A549 (cell line): Measurements from ENCODE around the gene RHOB. TPM values are rescaled to one million over a fixed set of nuclear protein-coding genes. Genes with fewer than 3 reads are reported as not detected.

Experiments used
- ATAC-seq, 2 experiments: fragments of 200-7000 bp in 1 of 2; fragments of >200 bp in 1 of 2; cut with Nextera tagmentation in 1 of 2; cut with Tn5 transposase in 1 of 2; 3 replicates each; pipeline versions ENCODE4 v1.8.0 to v1.9.1; 2018 to 2020; ENCODE audit warnings: mild to moderate bottlenecking in 1 of 2, moderate library complexity in 1 of 2
- CTCF ChIA-PET: fragments of 300-600 bp; sonication (Branson Sonifier 250); formaldehyde crosslinking; extraction: SDS; loops from one replicate; lab custom pipeline; 2021; ENCODE audit warnings: antibody characterized with exemption, inconsistent platforms; lab: Yijun Ruan, JAX
- POLR2A ChIA-PET: fragments of 350-600 bp; formaldehyde crosslinking; extraction: SDS; loops from one replicate; lab custom pipeline; 2021; ENCODE audit warnings: antibody characterized with exemption, inconsistent platforms; lab: Yijun Ruan, JAX
- DNase-seq, 2 experiments: peaks; one replicate each; pipeline versions ENCODE4 v3.0.0 to v3.0.0-alpha.2; 2011 to 2016; ENCODE audit warnings: low read depth in 1 of 2, low spot score in 1 of 2
- FAIRE-seq: peaks from 2 replicates; lab custom pipeline; 2011; peaks lifted over from hg19 to GRCh38; lab: Jason Lieb, UNC
- H3K27ac ChIP-seq, 2 experiments: fragments of >200 bp; sonication (Bioruptor Twin); formaldehyde crosslinking; 3 replicates each; pipeline ENCODE4 v1.5.1; 2016 to 2017
- H3K4me1 ChIP-seq: fragments of >200 bp; sonication (Bioruptor Twin); formaldehyde crosslinking; 3 replicates; pipeline ENCODE4 v1.6.1; 2016
- H3K4me2 ChIP-seq: fragments of >200 bp; sonication (Bioruptor Twin); formaldehyde crosslinking; 3 replicates; pipeline ENCODE4 v1.6.1; 2016
- H3K4me3 ChIP-seq: fragments of >200 bp; sonication (Bioruptor Twin); formaldehyde crosslinking; 3 replicates; pipeline ENCODE4 v1.5.1; 2016
- H3K9me3 ChIP-seq: fragments of >200 bp; sonication (Bioruptor Twin); formaldehyde crosslinking; 3 replicates; pipeline ENCODE4 v1.6.1; 2016
- ELK1 ChIP-seq: fragments of 150-350 bp; IDR thresholded peaks from 2 replicates; pipeline ENCODE4 v1.6.1; 2014; ENCODE audit warnings: low read depth, mild to moderate bottlenecking, low read length
- EP300 ChIP-seq, 2 experiments: fragments of >200 bp; sonication (Bioruptor Twin); formaldehyde crosslinking; IDR thresholded peaks; 2 replicates in 1 of 2; 3 replicates in 1 of 2; pipeline ENCODE4 v1.6.1; 2016 to 2017
- ESRRA ChIP-seq: fragments of 150-350 bp; IDR thresholded peaks from 2 replicates; pipeline ENCODE4 v1.6.1; 2014; ENCODE audit warnings: mild to moderate bottlenecking, low read length, borderline replicate concordance
- FOSL2 ChIP-seq, 2 experiments: fragments of 450-650 bp in 1 of 2; fragments of >200 bp in 1 of 2; sonication (Bioruptor Twin) in 1 of 2; formaldehyde crosslinking; IDR thresholded peaks; 2 replicates each; pipeline versions ENCODE4 v1.5.0 to v1.6.1; 2016 to 2020; ENCODE audit warnings: mild to moderate bottlenecking in 1 of 2, moderate library complexity in 1 of 2
- HOXB13 ChIP-seq: fragments of 250-450 bp; sonication (Bioruptor Pico); IDR thresholded peaks from 2 replicates; pipeline ENCODE4 v1.5.0; 2020; ENCODE audit warnings: low read depth, mild to moderate bottlenecking, moderate library complexity
- KDM5A ChIP-seq: fragments of 200-600 bp; sonication (generic); IDR thresholded peaks from 2 replicates; pipeline ENCODE4 v1.6.1; 2016; ENCODE audit warnings: antibody characterized with exemption, mild to moderate bottlenecking
- MAZ ChIP-seq: fragments of 150-350 bp; IDR thresholded peaks from 2 replicates; pipeline ENCODE4 v1.6.1; 2014; ENCODE audit warnings: antibody characterized with exemption, low read depth, low read length, borderline replicate concordance
- MYC ChIP-seq: IDR thresholded peaks from 2 replicates; pipeline ENCODE4 v1.6.1; 2012; ENCODE audit warnings: mild to moderate bottlenecking, inconsistent platforms, low read length, improper control_type of control experiment, borderline replicate concordance
- NPAS2 ChIP-seq: fragments of 250-450 bp; sonication (Bioruptor Pico); IDR thresholded peaks from 2 replicates; pipeline ENCODE4 v1.8.0; 2022; ENCODE audit warnings: mild to moderate bottlenecking, moderate library complexity, borderline replicate concordance
- NR3C1 ChIP-seq: fragments of >200 bp; sonication (Bioruptor Twin); formaldehyde crosslinking; IDR thresholded peaks from 3 replicates; pipeline ENCODE4 v1.6.1; 2017
- POLR2A ChIP-seq: IDR thresholded peaks from 2 replicates; pipeline ENCODE4 v1.6.1; 2012; ENCODE audit warnings: mild to moderate bottlenecking, low read length
- POLR2AphosphoS2 ChIP-seq: conservative IDR thresholded peaks from 2 replicates; pipeline ENCODE4 v1.6.1; 2012; ENCODE audit warnings: low read length, improper control_type of control experiment, inconsistent platforms
- RAD21 ChIP-seq, 2 experiments: fragments of >200 bp in 1 of 2; sonication (Bioruptor Twin) in 1 of 2; formaldehyde crosslinking in 1 of 2; IDR thresholded peaks in 1 of 2; conservative IDR thresholded peaks in 1 of 2; 2 replicates in 1 of 2; 3 replicates in 1 of 2; pipeline ENCODE4 v1.6.1; 2012 to 2018; ENCODE audit warnings: inconsistent platforms in 1 of 2
- RCOR1 ChIP-seq: fragments of 150-350 bp; IDR thresholded peaks from 2 replicates; pipeline ENCODE4 v1.6.1; 2014; ENCODE audit warnings: antibody characterized with exemption, low read length, low read depth
- RNF2 ChIP-seq: fragments of 200-600 bp; sonication (generic); IDR thresholded peaks from 2 replicates; pipeline ENCODE4 v1.6.1; 2016; ENCODE audit warnings: low read depth, mild to moderate bottlenecking, antibody characterized with exemption, moderate library complexity, borderline replicate concordance
- ZFP36 ChIP-seq: fragments of 450-650 bp; IDR thresholded peaks from 2 replicates; pipeline ENCODE4 v1.6.1; 2014; ENCODE audit warnings: borderline replicate concordance; ENCODE audit not compliant: partially characterized antibody
- WGBS: methylation state at CpG from one replicate; pipeline ENCODE4 v1.1.6; 2017; ENCODE audit errors: missing lambda C conversion rate; 5-methylcytosine and 5-hydroxymethylcytosine counted together
- polyA plus RNA-seq, 4 experiments: library from polyadenylated mRNA; depleted of rRNA in 3 of 4; stranded (reverse); fragments of >200 nt; fragmentation: RNase III in 1 of 4; extraction: RNeasy Plus Mini Kit Qiagen cat#74134 plus additional on column Dnase treatment in 1 of 4; gene quantifications; 2 replicates in 3 of 4; 3 replicates in 1 of 4; pipeline ENCODE4 v1.2.3, GENCODE V29; 2011 to 2017
- TF ChIP-seq, protein P1 (sequence below): fragments of >200 bp; sonication (Bioruptor Twin); formaldehyde crosslinking; IDR thresholded peaks from 3 replicates; pipeline ENCODE4 v1.5.1; 2016

The RHOB gene
- polyA plus RNA-seq, 2 of the 4 experiments (the other 2 are of a cell fraction) = 84.5 to 157 TPM

DNA sequence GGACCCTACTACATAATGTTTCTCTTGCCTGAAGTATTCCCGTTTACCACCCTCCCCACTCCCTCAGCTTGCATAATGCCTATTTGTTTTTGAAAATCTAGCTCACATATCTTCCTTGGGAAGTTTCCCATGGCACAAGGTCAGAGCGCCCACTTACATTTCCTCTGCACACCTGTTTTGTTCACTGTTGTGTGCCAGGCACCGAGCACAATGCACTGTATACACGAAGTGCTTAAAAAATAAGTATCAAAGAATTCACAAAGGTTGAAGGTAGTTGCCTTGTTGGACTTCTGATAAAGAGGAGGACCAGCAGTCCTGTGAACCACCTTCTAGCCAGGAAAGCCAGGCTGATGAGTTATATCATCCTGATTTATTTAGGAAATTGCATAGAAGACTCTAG, 16.8 kb upstream of the RHOB start:
- H3K4me1 ChIP-seq = peaks cover 5% of the 10 kb centered on the region; the same call in 2 of the 3 replicates
- CTCF ChIA-PET = interaction anchor here (1.2 to 15.9 kb wide), 5 partner anchors 10 to 221 kb away, joined by 3 to 109 read pairs (median 6); partner anchors contain the start of gene HS1BP3
- no peak overlapping the region for H3K4me3 ChIP-seq
- H3K9me3 ChIP-seq = no peaks in the 10 kb centered on the region
- H3K27ac ChIP-seq = no peak overlapping the region; a peak in 1 of 6 replicates
- TF ChIP-seq EP300 (IDR thresholded peaks at IDR 0.05) = no peak
- POLR2A ChIA-PET = interaction anchor here (3.5 kb wide), 1 partner anchor 17 kb away, joined by 19 read pairs; the partner anchor contains the start of gene RHOB
- FAIRE-seq (no peak), DNase-seq (no peak), ATAC-seq (no peak)
- H3K4me2 ChIP-seq = no peak overlapping the region
- WGBS = 57% methylated on average over 4 of the region's 4 CpGs

DNA sequence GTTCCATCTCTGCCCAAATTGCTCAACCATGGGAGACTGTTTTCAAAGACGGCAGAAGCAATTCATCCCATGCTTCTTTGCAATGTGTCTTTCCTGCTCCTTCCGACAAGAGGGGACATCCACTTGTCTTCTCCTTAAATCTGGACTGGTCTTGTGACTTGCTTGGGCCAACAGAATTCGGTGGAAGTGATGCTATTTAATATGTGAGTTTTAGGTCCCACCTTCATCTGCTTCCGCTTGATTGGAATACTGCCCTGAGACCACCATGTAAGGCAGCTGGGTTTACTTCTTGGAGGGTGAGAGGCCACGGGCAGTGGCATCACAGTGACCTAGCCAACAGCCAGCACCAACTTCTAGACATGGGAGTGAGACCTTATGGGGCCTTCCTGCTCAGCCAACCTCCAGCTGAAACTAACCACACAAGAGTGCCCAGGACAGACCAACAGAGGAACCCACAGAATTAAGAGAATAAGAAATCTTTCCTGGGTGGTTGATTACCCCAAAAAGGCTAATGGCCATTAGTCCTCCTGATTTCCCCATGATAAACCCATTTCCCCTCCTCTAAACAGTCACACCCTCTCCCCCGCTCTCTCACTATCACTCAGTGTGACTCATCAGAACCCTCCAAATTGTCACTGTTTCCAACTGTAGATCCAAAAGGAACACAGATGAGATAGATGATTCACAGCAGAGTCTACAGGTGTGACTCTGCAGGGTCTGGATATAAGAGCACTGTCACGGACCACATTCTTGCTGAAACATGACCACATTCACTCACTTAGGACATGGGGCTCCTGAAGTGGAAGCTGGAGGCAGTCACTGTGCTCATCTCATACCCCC, 16.2 kb upstream of the RHOB start:
- FAIRE-seq = no peak
- 61% methylated on average over 7 of the region's 7 CpGs for WGBS
- H3K4me2 ChIP-seq = no peak overlapping the region
- peaks cover 5% of the 10 kb centered on the region; the same call in 2 of the 3 replicates for H3K4me1 ChIP-seq
- DNase-seq = no peak
- ChIA-PET POLR2A (interaction anchor here (3.5 kb wide), 1 partner anchor 17 kb away, joined by 19 read pairs; the partner anchor contains the start of gene RHOB), CTCF (interaction anchor here (0.8 to 15.9 kb wide), 7 partner anchors 8 to 220 kb away, joined by 3 to 109 read pairs (median 6); partner anchors contain the start of gene HS1BP3)
- no peak overlapping the region; a peak in 1 of 6 replicates for H3K27ac ChIP-seq
- H3K4me3 ChIP-seq = no peak overlapping the region
- no peak for TF ChIP-seq RAD21 (conservative IDR thresholded peaks at IDR 0.05 in 1 of 2, IDR thresholded peaks at IDR 0.05 in 1 of 2)
- no peak for TF ChIP-seq FOSL2 (IDR thresholded peaks at IDR 0.05)
- TF ChIP-seq FOSL2 (CRISPR knock-in tag; IDR thresholded peaks at IDR 0.05) = peak; percentile 22; the same call in 1 of the 2 replicates
- no peak for TF ChIP-seq ZFP36
- ATAC-seq = no peak
- H3K9me3 ChIP-seq = no peaks in the 10 kb centered on the region

GRCh38 chr2:20431301-20431698, 15.6 kb upstream of the RHOB start:
- ATAC-seq (no peak), DNase-seq (no peak), FAIRE-seq (no peak)
- ChIA-PET CTCF (interaction anchor here (0.7 to 15.9 kb wide), 10 partner anchors 8 to 220 kb away, joined by 3 to 109 read pairs (median 6); partner anchors contain the start of gene HS1BP3), POLR2A (interaction anchor here (3.5 kb wide), 1 partner anchor 16 kb away, joined by 19 read pairs; the partner anchor contains the start of gene RHOB)
- Histone ChIP-seq H3K4me1 (peaks cover 5% of the 10 kb centered on the region; the same call in 2 of the 3 replicates), H3K4me3 (no peak overlapping the region), H3K9me3 (no peaks in the 10 kb centered on the region), H3K4me2 (no peak overlapping the region), H3K27ac (no peak overlapping the region)
- TF ChIP-seq HOXB13 (CRISPR knock-in tag) (no peak), RCOR1 (no peak), ESRRA (no peak), NPAS2 (CRISPR knock-in tag) (no peak), POLR2A (no peak), POLR2AphosphoS2 (no peak), KDM5A (no peak), RNF2 (no peak), RAD21 (conservative IDR thresholded peaks at IDR 0.05 in 1 of 2, IDR thresholded peaks at IDR 0.05 in 1 of 2) (no peak), NR3C1 (no peak), MYC (no peak), MAZ (no peak), ELK1 (no peak)
- TF ChIP-seq, protein P1, sequence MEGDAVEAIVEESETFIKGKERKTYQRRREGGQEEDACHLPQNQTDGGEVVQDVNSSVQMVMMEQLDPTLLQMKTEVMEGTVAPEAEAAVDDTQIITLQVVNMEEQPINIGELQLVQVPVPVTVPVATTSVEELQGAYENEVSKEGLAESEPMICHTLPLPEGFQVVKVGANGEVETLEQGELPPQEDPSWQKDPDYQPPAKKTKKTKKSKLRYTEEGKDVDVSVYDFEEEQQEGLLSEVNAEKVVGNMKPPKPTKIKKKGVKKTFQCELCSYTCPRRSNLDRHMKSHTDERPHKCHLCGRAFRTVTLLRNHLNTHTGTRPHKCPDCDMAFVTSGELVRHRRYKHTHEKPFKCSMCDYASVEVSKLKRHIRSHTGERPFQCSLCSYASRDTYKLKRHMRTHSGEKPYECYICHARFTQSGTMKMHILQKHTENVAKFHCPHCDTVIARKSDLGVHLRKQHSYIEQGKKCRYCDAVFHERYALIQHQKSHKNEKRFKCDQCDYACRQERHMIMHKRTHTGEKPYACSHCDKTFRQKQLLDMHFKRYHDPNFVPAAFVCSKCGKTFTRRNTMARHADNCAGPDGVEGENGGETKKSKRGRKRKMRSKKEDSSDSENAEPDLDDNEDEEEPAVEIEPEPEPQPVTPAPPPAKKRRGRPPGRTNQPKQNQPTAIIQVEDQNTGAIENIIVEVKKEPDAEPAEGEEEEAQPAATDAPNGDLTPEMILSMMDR = no peak
- 93% methylated on average over 3 of the region's 3 CpGs for WGBS
